ENCODE results near the gene NFKB2. TPM values are rescaled to one million over a fixed set of nuclear protein-coding genes. Genes with fewer than 3 reads are reported as not detected.

Gene NFKB2
- total RNA-seq, 1 donor from 2014 or later = 4.0 TPM

GRCh38 chr10:102426803-102427287 lies 31.3 kb downstream of the NFKB2 start:
- Histone ChIP-seq H3K27me3 (peaks cover 8% of the 10 kb centered on the region), H3K79me2 (ENCODE audit: low read depth) (peaks cover 11% of the 10 kb centered on the region), H3K4me3 (no peak overlapping the region), H3K9ac (no peak overlapping the region), H2AFZ (replicated peaks) (no peak overlapping the region), H3K9me3 (ENCODE audit: low read depth) (no peaks in the 10 kb centered on the region), H3K36me3 (no peaks in the 10 kb centered on the region), H3K4me2 (no peak overlapping the region), H3K4me1 (peaks cover 7% of the 10 kb centered on the region), H4K20me1 (ENCODE audit: low read depth) (peaks cover 26% of the 10 kb centered on the region), H3F3A (ENCODE audit: low read depth) (peaks cover 19% of the 10 kb centered on the region), H3K27ac (no peak overlapping the region)
- H3K27me3 Mint-ChIP-seq (ENCODE audit: insufficient read depth, low read depth) = peaks cover 7% of the 10 kb centered on the region
- H3K4me3 Mint-ChIP-seq = no peak overlapping the region
- peaks cover 19% of the 10 kb centered on the region for H3K4me1 Mint-ChIP-seq
- TF ChIP-seq EZH2phosphoT487 (IDR thresholded peaks at IDR 0.05) (no peak), EZH2 (IDR thresholded peaks at IDR 0.05) (no peak), CTCF (IDR thresholded peaks at IDR 0.05) (no peak)
- H3K27ac Mint-ChIP-seq = no peak overlapping the region
- no peaks in the 10 kb centered on the region for H3K9me3 Mint-ChIP-seq
- H3K36me3 Mint-ChIP-seq = peaks cover 4% of the 10 kb centered on the region
- no peak for DNase-seq (ENCODE audit: low spot score)

GRCh38 chr10:102429468-102429867 lies 34.0 kb downstream of the NFKB2 start:
- Histone ChIP-seq H3K4me1 (peaks cover 4% of the 10 kb centered on the region), H3K4me2 (no peak overlapping the region), H3K27ac (no peak overlapping the region), H3K4me3 (no peak overlapping the region), H2AFZ (replicated peaks) (no peak overlapping the region), H3K27me3 (peaks cover 18% of the 10 kb centered on the region), H3F3A (ENCODE audit: low read depth) (peaks cover 8% of the 10 kb centered on the region), H3K9ac (no peak overlapping the region), H4K20me1 (ENCODE audit: low read depth) (peaks cover 3% of the 10 kb centered on the region), H3K36me3 (no peaks in the 10 kb centered on the region), H3K79me2 (ENCODE audit: low read depth) (peaks cover 13% of the 10 kb centered on the region), H3K9me3 (ENCODE audit: low read depth) (no peaks in the 10 kb centered on the region)
- H3K27me3 Mint-ChIP-seq (ENCODE audit: insufficient read depth, low read depth) = peaks cover 7% of the 10 kb centered on the region
- DNase-seq (ENCODE audit: low spot score) = no peak
- no peak overlapping the region for H3K4me3 Mint-ChIP-seq
- no peak overlapping the region for H3K27ac Mint-ChIP-seq
- H3K4me1 Mint-ChIP-seq = peaks cover 17% of the 10 kb centered on the region
- H3K9me3 Mint-ChIP-seq = no peaks in the 10 kb centered on the region
- TF ChIP-seq EZH2 (IDR thresholded peaks at IDR 0.05) = no peak
- no peak for TF ChIP-seq CTCF (IDR thresholded peaks at IDR 0.05)
- no peak for TF ChIP-seq EZH2phosphoT487 (IDR thresholded peaks at IDR 0.05)
- H3K36me3 Mint-ChIP-seq = peaks cover under 1% of the 10 kb centered on the region

- no peak overlapping the region for H3K27ac ChIP-seq
- H3K9ac ChIP-seq = peak overlapping the region; percentile 74
- no peaks in the 10 kb centered on the region for H3K9me3 ChIP-seq (ENCODE audit: low read depth)
- DNase-seq (ENCODE audit: low spot score) = no peak
- Mint-ChIP-seq H3K27me3 (ENCODE audit: insufficient read depth, low read depth) (peaks cover 4% of the 10 kb centered on the region), H3K4me1 (peaks cover 28% of the 10 kb centered on the region), H3K9me3 (no peaks in the 10 kb centered on the region), H3K27ac (peak overlapping the region; percentile 34), H3K36me3 (no peaks in the 10 kb centered on the region), H3K4me3 (peak overlapping the region; percentile 96)
- H3K36me3 ChIP-seq = no peaks in the 10 kb centered on the region
- H2AFZ ChIP-seq (replicated peaks) = peak overlapping the region; percentile 63
- H3K79me2 ChIP-seq (ENCODE audit: low read depth) = peaks cover 13% of the 10 kb centered on the region
- H3K4me1 ChIP-seq = peaks cover 14% of the 10 kb centered on the region
- peak overlapping the region; percentile 88 for H3K4me2 ChIP-seq
- H3K4me3 ChIP-seq = peak overlapping the region; percentile 67
- no peaks in the 10 kb centered on the region for H4K20me1 ChIP-seq (ENCODE audit: low read depth)
- TF ChIP-seq CTCF (IDR thresholded peaks at IDR 0.05) = no peak
- no peak for TF ChIP-seq EZH2phosphoT487 (IDR thresholded peaks at IDR 0.05)
- TF ChIP-seq EZH2 (IDR thresholded peaks at IDR 0.05) = no peak
- peaks cover 17% of the 10 kb centered on the region for H3F3A ChIP-seq (ENCODE audit: low read depth)
- peaks cover 39% of the 10 kb centered on the region for H3K27me3 ChIP-seq
These were observed 36.1 kb downstream of the NFKB2 start for GRCh38 chr10:102431452-102432124.
